DOHH2 (cell line): ENCODE measurements around the gene AP1B1.
A peak's percentile ranks its signal among the peaks of the same experiment; 100 is the strongest.
"Not testable (repeated sequence)": the region's sequence is repeated elsewhere in the genome, so short reads cannot be mapped to it uniquely, and the experiment has no call there.

Source experiments
- H3F3A ChIP-seq: fragments of 200-600 bp; sonication (generic), shearing (Covaris generic); 2 replicates; pipeline ENCODE4 v1.6.0; 2016; ENCODE audit warnings: antibody characterized with exemption, mild to moderate bottlenecking; ENCODE audit not compliant: control insufficient read depth, insufficient read depth
- H3K27ac ChIP-seq: fragments of 200-600 bp; sonication (generic); 2 replicates; pipeline ENCODE4 v1.5.1; 2014; ENCODE audit warnings: low read depth, mild to moderate bottlenecking, low read length, moderate library complexity
- H3K27me3 ChIP-seq: fragments of 200-600 bp; sonication (generic); 2 replicates; pipeline ENCODE4 v1.6.1; 2014; ENCODE audit warnings: mild to moderate bottlenecking, low read length, mixed read lengths; ENCODE audit not compliant: control insufficient read depth
- H3K36me3 ChIP-seq: fragments of 200-600 bp; sonication (generic); 2 replicates; pipeline ENCODE4 v1.6.1; 2014; ENCODE audit warnings: mild to moderate bottlenecking, low read length, moderate library complexity, mixed read lengths; ENCODE audit not compliant: control insufficient read depth
- H3K4me1 ChIP-seq: fragments of 200-600 bp; sonication (generic); 2 replicates; pipeline ENCODE4 v1.6.1; 2014; ENCODE audit warnings: mild to moderate bottlenecking, low read length, mixed read lengths; ENCODE audit not compliant: control insufficient read depth
- H3K4me2 ChIP-seq: fragments of 200-600 bp; sonication (generic); 2 replicates; pipeline ENCODE4 v1.6.0; 2014; ENCODE audit warnings: mild to moderate bottlenecking, low read length, moderate library complexity
- H3K4me3 ChIP-seq: fragments of 200-600 bp; sonication (generic); 2 replicates; pipeline ENCODE4 v1.5.1; 2014; ENCODE audit warnings: mild to moderate bottlenecking, low read length, mixed read lengths
- H3K79me2 ChIP-seq: fragments of 200-600 bp; sonication (generic); 2 replicates; pipeline ENCODE4 v1.6.1; 2014; ENCODE audit warnings: mild to moderate bottlenecking, low read length, mixed read lengths; ENCODE audit not compliant: control insufficient read depth
- H3K9me2 ChIP-seq: fragments of 200-600 bp; sonication (generic); replicated peaks from 2 replicates; pipeline ENCODE4 v1.6.1; 2014; ENCODE audit warnings: mild to moderate bottlenecking, low read length, mixed read lengths; ENCODE audit not compliant: control insufficient read depth
- H3K9me3 ChIP-seq: fragments of 200-600 bp; sonication (generic); 2 replicates; pipeline ENCODE4 v1.6.1; 2014; ENCODE audit warnings: antibody characterized with exemption, low read length, mixed read lengths; ENCODE audit not compliant: control insufficient read depth, insufficient read depth
- H4K20me1 ChIP-seq: fragments of 200-600 bp; sonication (generic); 2 replicates; pipeline ENCODE4 v1.6.0; 2014; ENCODE audit warnings: low read depth, mild to moderate bottlenecking, antibody characterized with exemption, low read length, moderate library complexity; ENCODE audit not compliant: control insufficient read depth, insufficient read depth
- EZH2phosphoT487 ChIP-seq: fragments of 200-600 bp; sonication (generic); IDR thresholded peaks from 2 replicates; pipeline ENCODE4 v1.6.1; 2017; ENCODE audit warnings: borderline replicate concordance, mild to moderate bottlenecking, antibody characterized with exemption, low read length, moderate library complexity, mixed read lengths
- TF ChIP-seq, protein P1 (sequence below): fragments of 200-600 bp; sonication (generic); IDR thresholded peaks from one replicate; pipeline ENCODE4 v1.5.1; 2014; ENCODE audit warnings: antibody characterized with exemption, mild to moderate bottlenecking, low read depth, low read length; ENCODE audit not compliant: poor library complexity, severe bottlenecking

Gene AP1B1

DNA sequence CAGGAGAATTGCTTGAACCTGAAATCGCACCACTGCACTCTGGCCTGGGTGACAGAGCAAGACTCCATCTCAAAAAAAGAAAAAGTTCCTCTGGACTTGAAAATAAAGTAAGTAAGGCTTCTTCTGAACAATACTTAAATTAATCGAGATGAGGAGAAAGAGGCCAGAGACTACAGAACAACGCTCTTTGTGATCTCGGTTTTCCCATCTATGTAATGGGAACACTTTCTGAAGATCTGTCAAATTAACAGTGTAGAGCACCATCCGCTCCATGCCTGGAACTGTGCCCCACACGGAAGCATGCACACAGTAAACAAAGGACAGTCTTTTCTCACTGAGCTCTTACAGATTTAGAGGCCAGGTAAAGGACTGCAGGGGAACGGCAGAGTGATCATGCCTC, 9.1 kb downstream of the AP1B1 start:
- H3K36me3 ChIP-seq: peaks cover 83% of the 10 kb centered on the region
- H3K79me2 ChIP-seq: peaks cover 97% of the 10 kb centered on the region
- H3K27me3 ChIP-seq: no peaks in the 10 kb centered on the region
- no peak overlapping the region for H3K4me2 ChIP-seq
- no peak overlapping the region for H3K4me3 ChIP-seq
- H3K4me1 ChIP-seq: peaks cover 77% of the 10 kb centered on the region
- H3K27ac ChIP-seq: no peak overlapping the region
- TF ChIP-seq EZH2phosphoT487: no peak
- TF ChIP-seq, protein P1, sequence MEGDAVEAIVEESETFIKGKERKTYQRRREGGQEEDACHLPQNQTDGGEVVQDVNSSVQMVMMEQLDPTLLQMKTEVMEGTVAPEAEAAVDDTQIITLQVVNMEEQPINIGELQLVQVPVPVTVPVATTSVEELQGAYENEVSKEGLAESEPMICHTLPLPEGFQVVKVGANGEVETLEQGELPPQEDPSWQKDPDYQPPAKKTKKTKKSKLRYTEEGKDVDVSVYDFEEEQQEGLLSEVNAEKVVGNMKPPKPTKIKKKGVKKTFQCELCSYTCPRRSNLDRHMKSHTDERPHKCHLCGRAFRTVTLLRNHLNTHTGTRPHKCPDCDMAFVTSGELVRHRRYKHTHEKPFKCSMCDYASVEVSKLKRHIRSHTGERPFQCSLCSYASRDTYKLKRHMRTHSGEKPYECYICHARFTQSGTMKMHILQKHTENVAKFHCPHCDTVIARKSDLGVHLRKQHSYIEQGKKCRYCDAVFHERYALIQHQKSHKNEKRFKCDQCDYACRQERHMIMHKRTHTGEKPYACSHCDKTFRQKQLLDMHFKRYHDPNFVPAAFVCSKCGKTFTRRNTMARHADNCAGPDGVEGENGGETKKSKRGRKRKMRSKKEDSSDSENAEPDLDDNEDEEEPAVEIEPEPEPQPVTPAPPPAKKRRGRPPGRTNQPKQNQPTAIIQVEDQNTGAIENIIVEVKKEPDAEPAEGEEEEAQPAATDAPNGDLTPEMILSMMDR: no peak
- peaks cover 31% of the 10 kb centered on the region for H4K20me1 ChIP-seq
- no peaks in the 10 kb centered on the region for H3K9me2 ChIP-seq
- H3K9me3 ChIP-seq: no peaks in the 10 kb centered on the region
- H3F3A ChIP-seq: peaks cover 4% of the 10 kb centered on the region

DNA sequence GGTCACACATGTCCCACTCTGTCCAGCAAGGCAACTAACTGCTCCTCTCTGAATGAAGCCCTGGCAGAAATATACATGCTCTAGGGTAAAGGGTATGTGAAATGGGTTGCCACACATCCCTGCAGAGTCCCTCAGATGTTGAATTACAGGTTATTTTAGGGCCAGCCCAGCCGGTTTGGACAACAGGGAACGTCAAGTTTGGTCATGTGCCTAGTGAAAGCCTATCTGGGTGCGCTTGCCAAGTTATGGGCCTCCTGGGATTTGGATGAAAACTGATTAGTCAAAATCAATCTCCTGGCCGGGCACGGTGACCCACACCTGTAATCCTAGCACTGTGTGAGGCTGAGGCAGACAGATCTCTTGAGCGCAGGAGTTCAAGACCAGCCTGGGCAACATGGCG, 10.4 kb downstream of the AP1B1 start:
- H3K4me2 ChIP-seq: no peak overlapping the region
- H3K27ac ChIP-seq: no peak overlapping the region
- TF ChIP-seq, protein P1: no peak
- TF ChIP-seq EZH2phosphoT487: no peak
- H3K9me3 ChIP-seq: no peaks in the 10 kb centered on the region
- peaks cover 79% of the 10 kb centered on the region for H3K4me1 ChIP-seq
- peaks cover 4% of the 10 kb centered on the region for H3F3A ChIP-seq
- H4K20me1 ChIP-seq: peaks cover 23% of the 10 kb centered on the region; the same call in 1 of the 2 replicates
- H3K36me3 ChIP-seq: peaks cover 78% of the 10 kb centered on the region
- H3K27me3 ChIP-seq: no peaks in the 10 kb centered on the region
- H3K4me3 ChIP-seq: no peak overlapping the region
- peaks cover 97% of the 10 kb centered on the region for H3K79me2 ChIP-seq
- H3K9me2 ChIP-seq: no peaks in the 10 kb centered on the region

DNA sequence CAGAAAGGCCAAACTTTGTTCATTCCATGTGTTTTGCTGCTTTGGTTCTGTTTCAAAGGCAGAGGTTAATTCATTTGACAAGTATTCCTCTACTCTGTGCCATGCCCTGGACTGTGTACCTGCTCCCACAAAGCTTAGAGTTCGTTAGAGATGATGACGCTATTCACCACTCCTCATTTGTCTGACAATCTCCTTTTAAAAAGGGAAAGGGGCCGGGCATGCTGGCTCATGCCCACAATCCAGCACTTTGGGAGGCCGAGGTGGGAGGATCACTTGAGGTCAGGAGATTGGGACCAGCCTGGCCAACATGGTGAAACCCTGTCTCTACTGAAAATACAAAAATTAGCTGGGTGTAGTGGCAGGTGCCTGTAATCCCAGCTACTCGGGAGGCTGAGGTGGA, 11.7 kb downstream of the AP1B1 start:
- H3K36me3 ChIP-seq: peaks cover 72% of the 10 kb centered on the region
- not testable (repeated sequence) for H3K9me2 ChIP-seq, H3K4me3 ChIP-seq, H3K4me2 ChIP-seq, H3K9me3 ChIP-seq, H3K27ac ChIP-seq, H3F3A ChIP-seq, H3K27me3 ChIP-seq
- peaks cover 14% of the 10 kb centered on the region; the same call in 1 of the 2 replicates for H4K20me1 ChIP-seq
- H3K4me1 ChIP-seq: peaks cover 79% of the 10 kb centered on the region
- H3K79me2 ChIP-seq: peaks cover 97% of the 10 kb centered on the region

DNA sequence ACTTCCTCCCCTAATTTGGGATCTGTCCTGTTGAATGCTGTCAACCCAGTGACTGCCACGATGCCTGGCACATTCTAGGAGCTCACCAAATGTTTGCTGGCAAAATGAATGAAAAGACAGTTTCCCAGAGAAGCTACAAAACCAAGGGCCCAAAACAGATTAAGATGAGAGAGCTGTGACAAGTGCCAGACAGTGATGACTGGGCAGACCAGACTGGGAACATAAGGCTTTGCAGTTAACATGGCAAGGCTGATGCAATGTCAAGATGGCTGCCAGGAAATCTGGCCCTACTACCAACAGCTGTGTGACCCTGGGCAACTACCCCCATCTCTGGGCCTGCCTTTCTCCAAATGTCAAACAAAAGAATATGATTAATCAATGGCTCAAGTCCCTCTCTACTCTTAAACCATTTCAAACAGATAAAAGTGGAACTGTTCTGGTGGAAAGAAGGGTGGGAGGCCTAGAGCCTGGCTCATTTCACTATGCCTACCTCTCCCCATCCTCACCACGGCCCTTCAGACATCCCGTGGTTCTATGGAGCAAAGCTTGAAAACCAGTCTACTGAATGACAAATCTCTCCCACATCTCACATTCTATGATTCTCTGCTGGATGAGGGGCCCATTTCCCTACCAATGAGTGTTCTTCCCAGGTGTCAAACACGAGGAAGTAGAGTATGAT, 12.8 kb downstream of the AP1B1 start:
- Histone ChIP-seq H3K4me3 (no peak overlapping the region), H3F3A (peaks cover 20% of the 10 kb centered on the region), H4K20me1 (0 out of 2 replicates have a peak, but pooled peaks cover 3% of the 10 kb centered on the region), H3K27ac (0 out of 2 replicates have a peak overlapping the region, but pooled peaks have one; percentile 23), H3K27me3 (no peaks in the 10 kb centered on the region), H3K9me3 (no peaks in the 10 kb centered on the region), H3K4me2 (peak overlapping the region; percentile 9), H3K9me2 (no peaks in the 10 kb centered on the region), H3K79me2 (peaks cover 94% of the 10 kb centered on the region), H3K36me3 (peaks cover 68% of the 10 kb centered on the region), H3K4me1 (peaks cover 79% of the 10 kb centered on the region)
- TF ChIP-seq, protein P1: no peak
- no peak for TF ChIP-seq EZH2phosphoT487

DNA sequence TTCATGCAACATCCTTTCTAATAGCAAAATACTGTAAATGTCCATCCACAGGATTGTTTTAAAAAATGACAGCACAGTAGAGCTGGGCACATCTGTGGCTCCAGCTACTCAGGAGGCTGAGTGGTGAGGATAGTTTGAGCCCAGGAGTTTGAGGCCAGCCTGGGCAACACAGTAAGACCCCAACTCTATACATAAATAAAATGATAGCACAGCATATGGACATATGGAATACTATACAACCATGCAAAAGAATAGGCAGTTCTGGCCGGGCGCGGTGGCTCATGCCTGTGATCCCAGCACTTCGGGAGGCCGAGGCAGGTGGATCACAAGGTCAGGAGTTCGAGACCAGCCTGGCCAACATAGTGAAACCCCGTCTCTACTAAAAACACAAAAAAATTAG, 13.6 kb downstream of the AP1B1 start:
- Histone ChIP-seq H3K79me2 (peaks cover 94% of the 10 kb centered on the region), H3F3A (peaks cover 23% of the 10 kb centered on the region), H3K4me2 (peak overlapping the region; percentile 43), H3K4me1 (peaks cover 79% of the 10 kb centered on the region), H3K36me3 (peaks cover 68% of the 10 kb centered on the region), H3K27ac (peak overlapping the region; percentile 33)
- not testable (repeated sequence) for H3K27me3 ChIP-seq, H4K20me1 ChIP-seq, H3K9me3 ChIP-seq, H3K4me3 ChIP-seq, H3K9me2 ChIP-seq
